Calu3 (cell line): Measurements from ENCODE around the gene MYO9B. TPM values are rescaled to one million over a fixed set of nuclear protein-coding genes. Genes with fewer than 3 reads are reported as not detected.

Source experiments
- BruUV-seq: library from RNA; stranded (reverse); fragments of 400-500 nt; replicated peaks from 2 replicates; lab custom pipeline; 2021; lab: Mats Ljungman, UMichigan
- CTCF ChIA-PET: fragments of 300-600 bp; sonication (Branson Sonifier 250); formaldehyde crosslinking; loops from one replicate; lab custom pipeline; 2022; ENCODE audit warnings: antibody characterized with exemption; lab: Charles Lee
- DNase-seq: peaks from one replicate; pipeline ENCODE4 v3.0.0; 2022
- H3K27ac Mint-ChIP-seq: one replicate; pipeline ENCODE4 v1.8.0; 2022; ENCODE audit warnings: mixed read lengths; ENCODE audit not compliant: unreplicated experiment
- H3K27me3 Mint-ChIP-seq: one replicate; pipeline ENCODE4 v1.8.0; 2022; ENCODE audit warnings: mixed read lengths; ENCODE audit not compliant: unreplicated experiment
- H3K36me3 Mint-ChIP-seq: one replicate; pipeline ENCODE4 v1.8.0; 2022; ENCODE audit warnings: mild to moderate bottlenecking, moderate library complexity, mixed read lengths; ENCODE audit not compliant: insufficient read depth, unreplicated experiment
- H3K4me1 Mint-ChIP-seq: one replicate; pipeline ENCODE4 v1.8.0; 2022; ENCODE audit warnings: mild to moderate bottlenecking, low read depth, mixed read lengths; ENCODE audit not compliant: unreplicated experiment
- H3K4me3 Mint-ChIP-seq: one replicate; pipeline ENCODE4 v1.8.0; 2022; ENCODE audit warnings: mild to moderate bottlenecking, low read depth, moderate library complexity, mixed read lengths; ENCODE audit not compliant: unreplicated experiment
- H3K9me3 Mint-ChIP-seq: one replicate; pipeline ENCODE4 v1.8.0; 2022; ENCODE audit warnings: low read depth, mixed read lengths; ENCODE audit not compliant: unreplicated experiment
- CTCF ChIP-seq: fragments of 200-600 bp; IDR thresholded peaks from one replicate; pipeline ENCODE4 v1.8.0; 2022; ENCODE audit warnings: antibody characterized with exemption; ENCODE audit not compliant: unreplicated experiment
- intact Hi-C: fragments of 100-400 bp; cut with micrococcal nuclease; formaldehyde crosslinking; loops from one replicate; pipeline ENCODE4 v1.10.0; 2022; ENCODE audit not compliant: unreplicated experiment
- total RNA-seq: library from RNA; stranded (reverse); gene quantifications from 2 replicates; pipeline ENCODE4 v1.2.3, GENCODE V29; 2022

MYO9B gene
- total RNA-seq, 1 experiment from 2014 or later, result 38.4 TPM

GRCh38 chr19:17112271-17112670, 36.7 kb downstream of the MYO9B start:
- Mint-ChIP-seq H3K4me3 (no peak overlapping the region), H3K27ac (no peak overlapping the region), H3K4me1 (peaks cover 10% of the 10 kb centered on the region), H3K27me3 (no peaks in the 10 kb centered on the region), H3K9me3 (no peaks in the 10 kb centered on the region), H3K36me3 (peaks cover 6% of the 10 kb centered on the region)
- DNase-seq, result no peak
- intact Hi-C loops, result no loop called here
- no TSS peak for BruUV-seq
- CTCF ChIA-PET, result no interaction called here
- no peak for TF ChIP-seq CTCF

GRCh38 chr19:17112700-17113099, 37.1 kb downstream of the MYO9B start:
- TF ChIP-seq CTCF, result no peak
- Mint-ChIP-seq H3K9me3 (no peaks in the 10 kb centered on the region), H3K36me3 (peaks cover 4% of the 10 kb centered on the region), H3K4me1 (peaks cover 6% of the 10 kb centered on the region), H3K27ac (no peak overlapping the region), H3K27me3 (no peaks in the 10 kb centered on the region), H3K4me3 (no peak overlapping the region)
- CTCF ChIA-PET, result no interaction called here
- intact Hi-C loops, result no loop called here
- no TSS peak for BruUV-seq
- DNase-seq, result no peak

GRCh38 chr19:17113127-17113785, 37.7 kb downstream of the MYO9B start:
- peaks cover under 1% of the 10 kb centered on the region for H3K4me1 Mint-ChIP-seq
- no peak overlapping the region for H3K4me3 Mint-ChIP-seq
- DNase-seq, result no peak
- H3K36me3 Mint-ChIP-seq, result no peaks in the 10 kb centered on the region
- no TSS peak for BruUV-seq
- H3K27ac Mint-ChIP-seq, result no peak overlapping the region
- H3K9me3 Mint-ChIP-seq, result no peaks in the 10 kb centered on the region
- intact Hi-C loops, result no loop called here
- CTCF ChIA-PET, result no interaction called here
- TF ChIP-seq CTCF, result no peak
- no peaks in the 10 kb centered on the region for H3K27me3 Mint-ChIP-seq

- Mint-ChIP-seq H3K4me3 (no peak overlapping the region), H3K9me3 (no peaks in the 10 kb centered on the region), H3K36me3 (no peaks in the 10 kb centered on the region), H3K27ac (no peak overlapping the region), H3K4me1 (no peaks in the 10 kb centered on the region), H3K27me3 (no peaks in the 10 kb centered on the region)
- CTCF ChIA-PET, result no interaction called here
- no peak for DNase-seq
- TF ChIP-seq CTCF, result no peak
- BruUV-seq, result no TSS peak
- intact Hi-C loops, result no loop called here
Observed at GRCh38 chr19:17114414-17114831, 38.8 kb downstream of the MYO9B start.
